ENCODE data around the gene WFIKKN2. TPM values are rescaled to one million over a fixed set of nuclear protein-coding genes. Genes with fewer than 3 reads are reported as not detected.

WFIKKN2 gene
- total and polyA plus RNA-seq, 2 of the 13 experiments (the other 11 are each of a cell fraction or from before 2014, with no cell fraction given): not detected

DNA sequence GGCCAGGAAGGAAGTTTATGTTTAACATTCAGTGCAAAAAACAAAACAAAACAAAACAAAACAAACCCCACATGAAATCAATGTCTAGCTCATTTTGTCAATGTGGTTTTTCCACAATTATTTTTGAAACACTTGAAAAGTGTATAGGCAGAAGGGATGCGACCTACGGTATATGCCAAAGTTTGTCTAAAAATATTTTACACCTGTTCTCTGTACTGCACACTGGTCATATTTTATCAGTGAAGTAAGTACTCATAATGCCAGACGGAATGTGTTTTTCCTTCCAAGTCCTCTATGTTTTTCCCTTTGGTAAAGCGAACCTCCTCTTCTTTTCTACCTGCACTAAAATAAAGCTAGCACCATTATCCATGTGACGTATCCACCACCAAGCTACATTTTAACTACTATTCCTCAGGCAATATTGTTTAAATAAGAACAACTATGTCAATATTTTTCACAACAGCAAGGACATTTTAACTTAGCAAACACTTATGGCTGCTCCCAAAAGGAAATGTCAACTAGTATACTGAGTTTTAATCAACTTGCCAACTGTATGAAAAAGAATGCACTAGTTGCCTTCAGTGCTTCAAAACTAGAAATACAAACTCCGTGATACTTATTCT is 20.4 kb downstream of the WFIKKN2 start (continued):
- TF ChIP-seq, protein P1, sequence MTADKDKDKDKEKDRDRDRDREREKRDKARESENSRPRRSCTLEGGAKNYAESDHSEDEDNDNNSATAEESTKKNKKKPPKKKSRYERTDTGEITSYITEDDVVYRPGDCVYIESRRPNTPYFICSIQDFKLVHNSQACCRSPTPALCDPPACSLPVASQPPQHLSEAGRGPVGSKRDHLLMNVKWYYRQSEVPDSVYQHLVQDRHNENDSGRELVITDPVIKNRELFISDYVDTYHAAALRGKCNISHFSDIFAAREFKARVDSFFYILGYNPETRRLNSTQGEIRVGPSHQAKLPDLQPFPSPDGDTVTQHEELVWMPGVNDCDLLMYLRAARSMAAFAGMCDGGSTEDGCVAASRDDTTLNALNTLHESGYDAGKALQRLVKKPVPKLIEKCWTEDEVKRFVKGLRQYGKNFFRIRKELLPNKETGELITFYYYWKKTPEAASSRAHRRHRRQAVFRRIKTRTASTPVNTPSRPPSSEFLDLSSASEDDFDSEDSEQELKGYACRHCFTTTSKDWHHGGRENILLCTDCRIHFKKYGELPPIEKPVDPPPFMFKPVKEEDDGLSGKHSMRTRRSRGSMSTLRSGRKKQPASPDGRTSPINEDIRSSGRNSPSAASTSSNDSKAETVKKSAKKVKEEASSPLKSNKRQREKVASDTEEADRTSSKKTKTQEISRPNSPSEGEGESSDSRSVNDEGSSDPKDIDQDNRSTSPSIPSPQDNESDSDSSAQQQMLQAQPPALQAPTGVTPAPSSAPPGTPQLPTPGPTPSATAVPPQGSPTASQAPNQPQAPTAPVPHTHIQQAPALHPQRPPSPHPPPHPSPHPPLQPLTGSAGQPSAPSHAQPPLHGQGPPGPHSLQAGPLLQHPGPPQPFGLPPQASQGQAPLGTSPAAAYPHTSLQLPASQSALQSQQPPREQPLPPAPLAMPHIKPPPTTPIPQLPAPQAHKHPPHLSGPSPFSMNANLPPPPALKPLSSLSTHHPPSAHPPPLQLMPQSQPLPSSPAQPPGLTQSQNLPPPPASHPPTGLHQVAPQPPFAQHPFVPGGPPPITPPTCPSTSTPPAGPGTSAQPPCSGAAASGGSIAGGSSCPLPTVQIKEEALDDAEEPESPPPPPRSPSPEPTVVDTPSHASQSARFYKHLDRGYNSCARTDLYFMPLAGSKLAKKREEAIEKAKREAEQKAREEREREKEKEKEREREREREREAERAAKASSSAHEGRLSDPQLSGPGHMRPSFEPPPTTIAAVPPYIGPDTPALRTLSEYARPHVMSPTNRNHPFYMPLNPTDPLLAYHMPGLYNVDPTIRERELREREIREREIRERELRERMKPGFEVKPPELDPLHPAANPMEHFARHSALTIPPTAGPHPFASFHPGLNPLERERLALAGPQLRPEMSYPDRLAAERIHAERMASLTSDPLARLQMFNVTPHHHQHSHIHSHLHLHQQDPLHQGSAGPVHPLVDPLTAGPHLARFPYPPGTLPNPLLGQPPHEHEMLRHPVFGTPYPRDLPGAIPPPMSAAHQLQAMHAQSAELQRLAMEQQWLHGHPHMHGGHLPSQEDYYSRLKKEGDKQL (CRISPR knock-in tag; IDR thresholded peaks at IDR 0.05; ENCODE audit: low read depth): no peak
- TF ChIP-seq NFYC (CRISPR knock-in tag; IDR thresholded peaks at IDR 0.05): no peak
- TF ChIP-seq FOXP1 (IDR thresholded peaks at IDR 0.05): no peak
- TF ChIP-seq FOXP1 (CRISPR knock-in tag; IDR thresholded peaks at IDR 0.05): peak; percentile 88
- no peak for TF ChIP-seq HHEX (CRISPR knock-in tag; IDR thresholded peaks at IDR 0.05)
- peak; percentile 19; the same call in 1 of the 2 replicates for TF ChIP-seq GFI1 (CRISPR knock-in tag; IDR thresholded peaks at IDR 0.05; ENCODE audit: borderline replicate concordance)
- peak; percentile 85 for TF ChIP-seq DRAP1 (CRISPR knock-in tag; IDR thresholded peaks at IDR 0.05)
- TF ChIP-seq ZNF652 (CRISPR knock-in tag; IDR thresholded peaks at IDR 0.05; ENCODE audit: borderline replicate concordance, low read depth): peak; percentile 40; the same call in 1 of the 2 replicates
- TF ChIP-seq MYNN (CRISPR knock-in tag; IDR thresholded peaks at IDR 0.05; ENCODE audit: low read depth): no peak
- TF ChIP-seq ZNF33A (CRISPR knock-in tag; IDR thresholded peaks at IDR 0.05; ENCODE audit: borderline replicate concordance): no peak
- TF ChIP-seq ZNF205 (CRISPR knock-in tag; IDR thresholded peaks at IDR 0.05): no peak
- no peak for TF ChIP-seq ATF6 (CRISPR knock-in tag; conservative IDR thresholded peaks at IDR 0.05)
- peak; percentile 51 for TF ChIP-seq KAT8 (CRISPR knock-in tag; IDR thresholded peaks at IDR 0.05)
- no peak for TF ChIP-seq KDM4B (CRISPR knock-in tag; IDR thresholded peaks at IDR 0.05)
- TF ChIP-seq, protein P2, sequence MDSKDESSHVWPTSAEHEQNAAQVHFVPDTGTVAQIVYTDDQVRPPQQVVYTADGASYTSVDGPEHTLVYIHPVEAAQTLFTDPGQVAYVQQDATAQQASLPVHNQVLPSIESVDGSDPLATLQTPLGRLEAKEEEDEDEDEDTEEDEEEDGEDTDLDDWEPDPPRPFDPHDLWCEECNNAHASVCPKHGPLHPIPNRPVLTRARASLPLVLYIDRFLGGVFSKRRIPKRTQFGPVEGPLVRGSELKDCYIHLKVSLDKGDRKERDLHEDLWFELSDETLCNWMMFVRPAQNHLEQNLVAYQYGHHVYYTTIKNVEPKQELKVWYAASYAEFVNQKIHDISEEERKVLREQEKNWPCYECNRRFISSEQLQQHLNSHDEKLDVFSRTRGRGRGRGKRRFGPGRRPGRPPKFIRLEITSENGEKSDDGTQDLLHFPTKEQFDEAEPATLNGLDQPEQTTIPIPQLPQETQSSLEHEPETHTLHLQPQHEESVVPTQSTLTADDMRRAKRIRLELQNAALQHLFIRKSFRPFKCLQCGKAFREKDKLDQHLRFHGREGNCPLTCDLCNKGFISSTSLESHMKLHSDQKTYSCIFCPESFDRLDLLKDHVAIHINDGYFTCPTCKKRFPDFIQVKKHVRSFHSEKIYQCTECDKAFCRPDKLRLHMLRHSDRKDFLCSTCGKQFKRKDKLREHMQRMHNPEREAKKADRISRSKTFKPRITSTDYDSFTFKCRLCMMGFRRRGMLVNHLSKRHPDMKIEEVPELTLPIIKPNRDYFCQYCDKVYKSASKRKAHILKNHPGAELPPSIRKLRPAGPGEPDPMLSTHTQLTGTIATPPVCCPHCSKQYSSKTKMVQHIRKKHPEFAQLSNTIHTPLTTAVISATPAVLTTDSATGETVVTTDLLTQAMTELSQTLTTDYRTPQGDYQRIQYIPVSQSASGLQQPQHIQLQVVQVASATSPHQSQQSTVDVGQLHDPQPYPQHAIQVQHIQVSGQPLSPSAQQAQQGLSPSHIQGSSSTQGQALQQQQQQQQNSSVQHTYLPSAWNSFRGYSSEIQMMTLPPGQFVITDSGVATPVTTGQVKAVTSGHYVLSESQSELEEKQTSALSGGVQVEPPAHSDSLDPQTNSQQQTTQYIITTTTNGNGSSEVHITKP (CRISPR knock-in tag; IDR thresholded peaks at IDR 0.05; ENCODE audit: low read depth): no peak
- no peak for TF ChIP-seq STAG1 (CRISPR knock-in tag; IDR thresholded peaks at IDR 0.05)
- peak; percentile 58; the same call in 1 of the 2 replicates for TF ChIP-seq ZGPAT (CRISPR knock-in tag; IDR thresholded peaks at IDR 0.05)
- TF ChIP-seq ZNF30 (CRISPR knock-in tag; IDR thresholded peaks at IDR 0.05): no peak
